NCI-H1092 (cell line): Measurements from ENCODE around the gene GALNT18.
"Not testable (repeated sequence)": the region's sequence is repeated elsewhere in the genome, so short reads cannot be mapped to it uniquely, and the experiment has no call there.

ENCODE experiments used
- DNase-seq: peaks from one replicate; lab custom pipeline; 2025; lab: John Stamatoyannopoulos, UW

Gene GALNT18

GRCh38 chr11:11463405-11463804 lies 158.4 kb downstream of the GALNT18 start:
- DNase-seq: no peak

DNA sequence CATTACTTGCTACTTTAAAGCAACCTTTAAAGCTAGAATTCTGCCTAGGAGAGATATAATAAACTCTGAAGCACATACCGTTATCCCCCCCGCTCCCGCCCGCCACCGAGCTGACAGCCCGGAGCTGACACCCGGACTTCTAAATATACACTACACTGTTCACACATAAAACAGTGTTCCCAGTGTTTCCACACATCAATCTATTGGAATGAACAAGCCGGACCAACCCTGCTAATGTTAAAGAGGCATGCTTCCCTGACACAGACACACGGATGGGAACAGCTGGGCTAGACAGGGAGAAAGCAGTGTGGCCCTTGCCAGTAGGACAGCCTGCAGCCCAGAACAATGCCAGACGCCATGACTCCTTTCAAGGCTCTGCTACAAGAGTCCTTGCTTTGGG lies 160.3 kb downstream of the GALNT18 start:
- no peak for DNase-seq

DNA sequence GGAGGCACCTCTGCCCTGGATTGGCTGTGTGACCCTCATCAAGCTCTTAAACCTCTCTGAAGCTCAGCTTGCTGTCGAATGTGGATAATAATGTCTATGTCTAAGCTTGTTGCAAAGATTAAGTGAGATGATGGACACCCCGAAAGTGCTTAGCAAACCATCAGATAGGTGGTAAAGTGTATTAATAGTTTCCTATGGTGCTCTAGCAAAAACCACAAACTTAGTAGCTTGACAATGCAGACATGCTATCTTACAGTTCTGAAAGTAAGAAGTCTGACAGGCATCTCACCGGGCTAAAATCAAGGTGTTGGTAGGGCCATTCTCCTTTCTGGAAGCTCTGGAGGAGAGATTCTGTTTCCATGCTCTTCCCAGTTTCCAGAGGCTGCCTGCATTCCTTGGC lies 162.2 kb downstream of the GALNT18 start:
- no peak for DNase-seq

- DNase-seq: no peak
Measured at GRCh38 chr11:11458485-11458884, 163.3 kb downstream of the GALNT18 start.

DNA sequence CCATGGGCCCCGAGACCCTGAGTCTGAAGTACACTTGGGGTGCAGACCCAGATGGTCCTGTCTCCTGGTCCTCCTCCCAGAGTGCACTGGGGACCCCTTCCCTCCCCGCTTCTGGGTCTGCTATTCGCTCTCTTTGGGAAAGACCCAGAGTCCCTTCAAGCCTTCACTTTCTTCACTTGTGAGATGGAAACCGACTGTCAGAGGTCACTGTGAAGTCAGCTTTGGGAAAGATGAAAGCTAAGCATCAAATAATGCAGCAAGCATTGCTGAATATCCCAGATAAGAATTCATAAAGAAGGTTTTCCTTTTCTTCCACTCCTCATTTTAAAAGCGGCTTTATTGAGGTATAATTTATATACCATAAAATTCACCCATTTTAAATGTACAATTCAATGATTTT lies 163.8 kb downstream of the GALNT18 start:
- DNase-seq: no peak

- DNase-seq: no peak
Measured at GRCh38 chr11:11456866-11457265, 164.9 kb downstream of the GALNT18 start.

GRCh38 chr11:11454671-11455223 lies 167.1 kb downstream of the GALNT18 start:
- no peak for DNase-seq

DNA sequence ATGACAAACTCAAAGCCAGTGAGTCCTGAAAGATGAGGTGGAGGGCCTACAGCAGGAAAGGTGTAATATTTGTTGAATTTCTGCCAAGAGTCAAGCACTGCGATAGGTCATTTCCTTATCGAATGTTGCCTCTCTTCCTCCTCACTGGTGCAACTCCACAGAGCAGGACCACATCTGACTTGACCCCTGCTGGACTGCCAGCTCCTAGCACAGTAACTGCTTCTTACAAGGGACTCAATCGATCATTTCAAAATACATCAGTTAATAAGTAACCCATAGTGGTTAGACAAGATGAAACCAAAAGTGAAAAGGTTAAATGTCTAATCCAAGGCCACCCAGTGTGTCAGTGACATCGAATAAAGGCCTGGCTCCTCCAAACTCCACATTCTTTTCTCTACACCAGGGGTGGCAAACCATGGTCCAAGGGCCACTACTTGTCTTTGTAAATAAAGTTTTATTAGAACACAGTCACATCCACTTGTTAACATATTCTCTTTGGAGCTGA lies 170.3 kb downstream of the GALNT18 start:
- no peak for DNase-seq

GRCh38 chr11:11450744-11451362 lies 171.0 kb downstream of the GALNT18 start:
- DNase-seq: no peak

GRCh38 chr11:11449327-11449726 lies 172.5 kb downstream of the GALNT18 start:
- no peak for DNase-seq

- DNase-seq: no peak
Measured at GRCh38 chr11:11448626-11449025, 173.2 kb downstream of the GALNT18 start.

DNA sequence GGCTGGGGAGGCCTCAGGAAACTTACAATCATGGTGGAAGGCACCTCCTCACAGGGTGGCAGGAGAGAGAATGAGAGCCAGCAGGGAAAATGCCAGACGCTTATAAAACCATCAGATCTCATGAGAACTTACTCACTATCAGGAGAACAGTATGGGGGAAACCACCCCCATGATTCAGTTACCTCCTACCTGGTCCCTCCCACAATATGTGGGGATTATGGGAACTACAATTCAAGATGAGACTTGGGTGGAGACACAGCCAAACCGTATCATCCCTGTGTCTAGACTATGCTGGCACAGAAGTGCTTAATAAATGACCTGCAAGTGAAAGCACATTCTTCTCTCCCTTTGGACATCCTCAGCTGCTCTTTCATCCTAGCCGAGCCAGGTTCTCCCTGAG lies 174.2 kb downstream of the GALNT18 start:
- not testable (repeated sequence) for DNase-seq

DNA sequence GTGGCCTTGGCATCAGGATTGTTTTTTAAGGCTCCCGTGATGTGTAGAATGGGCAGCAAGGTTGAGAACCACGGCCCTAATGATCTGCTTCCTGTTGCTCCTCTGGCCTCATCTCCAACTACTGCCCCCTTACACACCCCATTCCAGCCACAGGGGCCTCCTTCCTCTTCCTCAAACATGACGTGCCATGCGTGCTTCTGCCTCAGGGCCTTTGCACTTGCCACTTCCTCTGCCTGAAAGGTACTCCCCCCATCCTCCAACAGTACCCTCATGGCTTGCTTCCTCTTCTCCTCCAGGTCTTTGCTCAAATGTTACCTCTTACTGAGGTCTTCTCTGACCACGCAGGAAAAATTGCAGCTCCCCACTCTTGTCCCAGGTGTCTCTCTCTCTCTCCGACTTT lies 174.8 kb downstream of the GALNT18 start:
- no peak for DNase-seq

DNA sequence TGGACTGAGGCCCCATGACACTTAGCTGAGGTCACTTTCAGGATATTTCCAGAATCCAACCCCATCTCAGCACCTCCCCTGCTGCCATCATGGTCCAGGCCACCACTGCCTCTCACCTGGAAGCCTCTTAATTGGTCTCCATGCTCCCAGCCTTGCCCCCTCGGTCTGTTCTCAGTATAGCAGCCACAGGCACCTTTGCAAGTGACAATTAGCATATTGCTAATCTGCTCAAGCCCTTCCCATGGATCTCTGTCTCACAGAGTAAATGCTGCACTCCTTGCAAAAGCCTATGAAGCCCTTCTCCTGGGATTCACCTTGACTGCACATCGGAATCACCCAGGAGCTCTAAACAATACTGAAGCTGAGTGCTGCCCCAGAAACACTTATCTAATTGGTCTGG lies 175.2 kb downstream of the GALNT18 start:
- no peak for DNase-seq

DNA sequence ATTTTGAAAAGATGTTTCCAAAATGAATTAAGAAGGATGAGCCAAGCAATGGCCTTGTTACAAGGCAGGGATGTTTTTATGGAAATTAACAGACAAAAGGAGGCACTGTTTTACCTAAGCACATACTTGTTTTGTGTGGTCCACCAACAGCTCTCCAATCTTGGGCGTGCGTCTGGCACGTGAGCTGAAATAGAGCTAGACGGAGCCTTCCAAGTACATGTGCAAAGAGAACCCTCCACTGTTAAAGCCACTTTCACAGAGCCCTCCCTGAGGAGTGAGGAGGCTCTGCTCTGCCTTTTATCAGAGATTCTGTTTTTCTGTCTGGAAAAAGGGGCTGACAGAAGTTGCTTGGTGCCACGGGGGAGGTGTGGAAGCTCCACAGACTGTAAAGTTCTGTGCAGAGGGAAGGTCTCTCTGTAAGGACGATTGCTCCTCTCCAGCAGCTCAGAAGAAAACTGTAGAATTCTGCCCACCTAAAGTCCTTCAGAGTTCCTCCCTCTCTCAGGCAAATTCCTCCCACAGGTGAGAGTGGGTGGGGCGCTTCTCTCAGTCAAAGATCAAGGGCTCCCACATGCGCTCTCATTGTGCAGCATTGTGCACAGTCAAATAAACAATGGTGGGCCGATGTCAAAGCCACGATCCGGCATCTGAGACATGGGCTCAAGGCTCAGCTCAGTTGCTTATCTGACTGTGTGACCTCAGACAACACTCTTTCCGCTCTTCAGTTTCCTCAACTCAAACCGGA lies 176.2 kb downstream of the GALNT18 start:
- no peak for DNase-seq

DNA sequence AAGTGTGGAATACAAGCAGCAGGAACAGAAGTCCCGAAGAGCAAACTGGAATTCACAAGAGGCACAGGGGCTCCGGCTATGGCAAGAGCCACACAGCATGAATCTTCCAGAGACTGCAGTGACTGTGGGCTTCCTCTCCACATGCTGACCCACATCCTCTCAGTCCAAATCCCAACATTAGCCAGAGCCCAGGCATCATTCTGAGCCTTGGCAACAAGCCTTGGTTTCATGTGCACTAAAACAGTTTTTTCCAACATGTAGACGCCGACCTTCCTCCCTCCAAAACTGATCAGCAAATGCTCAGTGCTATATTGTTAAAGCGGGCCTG lies 177.0 kb downstream of the GALNT18 start:
- DNase-seq: no peak

GRCh38 chr11:11444027-11444803 lies 177.6 kb downstream of the GALNT18 start:
- no peak for DNase-seq

GRCh38 chr11:11442791-11443190 lies 179.0 kb downstream of the GALNT18 start:
- DNase-seq: no peak

DNA sequence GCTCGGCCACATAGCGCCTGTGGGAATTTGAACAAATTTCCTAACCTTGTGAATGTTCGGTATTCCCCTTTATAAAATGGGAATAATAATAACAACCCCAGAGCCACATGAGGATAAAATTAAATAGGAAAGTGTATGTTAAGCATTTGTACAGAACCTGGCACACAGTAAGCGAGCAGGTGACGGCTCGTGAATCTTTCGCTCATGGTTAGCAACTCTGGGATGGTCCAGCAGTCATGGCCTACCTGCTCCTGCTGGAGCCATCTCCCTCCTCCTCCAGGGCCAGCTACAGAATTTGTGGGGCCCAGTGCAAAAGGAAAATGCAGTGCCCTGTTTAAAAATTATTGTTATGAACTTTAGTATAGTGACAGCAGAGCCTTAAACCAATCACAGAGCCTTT lies 180.3 kb downstream of the GALNT18 start:
- DNase-seq: no peak

DNA sequence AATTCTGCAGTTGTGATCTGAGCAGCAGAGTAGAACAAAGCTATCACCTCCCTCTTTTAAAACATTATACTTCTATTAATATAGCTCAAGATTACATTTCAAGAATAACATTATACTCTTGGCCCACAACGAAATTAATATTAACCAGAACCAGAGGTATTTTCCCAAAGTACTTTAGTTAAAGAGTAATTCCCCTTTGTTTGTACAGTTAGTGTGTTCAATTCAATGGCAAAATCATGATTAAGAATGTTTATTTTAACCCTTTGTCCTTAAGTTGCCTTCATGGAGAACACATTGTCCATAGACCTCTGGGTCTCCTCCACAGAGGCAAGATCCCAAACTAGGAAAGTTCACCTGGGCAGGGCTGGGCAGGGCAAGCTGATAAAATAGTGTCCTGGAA lies 180.7 kb downstream of the GALNT18 start:
- DNase-seq: no peak

GRCh38 chr11:11440144-11440543 lies 181.7 kb downstream of the GALNT18 start:
- no peak for DNase-seq

DNA sequence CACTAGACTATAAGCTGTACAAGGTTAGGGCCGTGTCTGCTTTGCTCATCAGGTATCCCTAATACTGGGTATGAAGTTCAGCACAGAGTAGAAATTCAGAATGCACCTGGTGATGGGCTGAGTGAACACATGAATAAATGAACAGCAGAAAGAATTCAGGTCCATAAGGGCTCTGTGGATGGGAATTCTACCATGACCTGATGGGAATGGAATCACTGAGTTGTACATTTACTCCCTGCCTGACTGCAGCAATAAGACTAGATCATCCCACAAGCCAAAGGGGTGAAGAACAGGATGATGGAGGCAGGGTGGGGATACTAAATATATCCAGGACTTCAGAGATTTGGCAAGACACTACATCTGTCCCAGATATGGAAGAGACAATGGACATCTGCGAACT lies 182.2 kb downstream of the GALNT18 start:
- DNase-seq: no peak
